HG03565 (cell line): ENCODE results near the gene PHB1.

Experiments used
- ATAC-seq: cut with Tn5 transposase; IDR thresholded peaks from one replicate; pipeline ENCODE4 v1.9.1; 2021; ENCODE audit warnings: mild to moderate bottlenecking, moderate library complexity; ENCODE audit not compliant: unreplicated experiment

Gene PHB1

GRCh38 chr17:49357516-49357915, 57.2 kb downstream of the PHB1 start:
- no peak for ATAC-seq

- ATAC-seq = no peak
Measured at GRCh38 chr17:49356320-49356719, 58.4 kb downstream of the PHB1 start.
